Non-pigmented ciliary epithelial cell (primary cell): ENCODE data around the gene KRT83.
"Not testable (repeated sequence)": the region's sequence is repeated elsewhere in the genome, so short reads cannot be mapped to it uniquely, and the experiment has no call there.

ENCODE experiments used
- DNase-seq: peaks from one replicate; pipeline ENCODE4 v3.0.0-alpha.2; 2010; ENCODE audit warnings: low read depth

The KRT83 gene

DNA sequence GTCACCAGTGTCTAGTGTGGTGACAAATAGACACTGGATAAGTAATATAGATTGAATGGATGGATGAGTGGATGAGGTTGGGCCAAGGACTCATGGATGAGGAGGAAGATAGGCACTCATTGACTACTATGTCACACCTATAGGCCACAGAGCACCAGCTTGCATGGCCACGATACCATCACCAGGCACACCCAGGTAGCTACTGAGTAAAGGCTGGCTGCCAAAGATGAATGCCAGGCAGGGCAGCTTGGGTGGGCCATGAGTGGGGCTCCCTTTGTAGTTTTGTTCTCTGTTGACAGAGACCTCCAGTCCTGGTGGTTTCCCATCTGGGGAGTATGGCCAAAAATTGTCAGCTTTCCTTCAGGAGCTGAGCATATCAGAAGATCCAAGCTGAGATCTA, 11.2 kb upstream of the KRT83 start:
- no peak for DNase-seq

GRCh38 chr12:52331833-52332232, 10.6 kb upstream of the KRT83 start:
- no peak for DNase-seq

DNA sequence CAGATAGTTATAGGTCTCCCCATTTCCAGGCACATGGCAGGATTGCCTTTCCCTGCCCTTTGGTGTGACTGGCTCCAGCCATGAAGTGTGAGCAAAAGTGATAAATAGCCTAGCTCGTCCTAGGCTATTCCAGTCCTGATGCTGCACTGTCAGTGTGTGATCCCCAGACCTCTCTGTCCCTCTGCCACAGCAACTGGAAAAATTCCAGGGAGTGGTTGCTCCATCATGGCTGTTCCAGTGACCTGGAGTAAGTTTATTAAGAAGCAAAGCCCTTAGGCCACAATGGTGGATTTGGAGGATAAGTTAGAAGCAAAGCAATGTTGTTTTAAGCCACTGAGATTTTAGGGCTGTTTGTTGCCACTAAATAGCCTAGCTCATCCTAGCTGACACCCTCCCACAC, 9.8 kb upstream of the KRT83 start:
- DNase-seq, result no peak

GRCh38 chr12:52327830-52328500, 6.8 kb upstream of the KRT83 start:
- DNase-seq, result no peak

DNA sequence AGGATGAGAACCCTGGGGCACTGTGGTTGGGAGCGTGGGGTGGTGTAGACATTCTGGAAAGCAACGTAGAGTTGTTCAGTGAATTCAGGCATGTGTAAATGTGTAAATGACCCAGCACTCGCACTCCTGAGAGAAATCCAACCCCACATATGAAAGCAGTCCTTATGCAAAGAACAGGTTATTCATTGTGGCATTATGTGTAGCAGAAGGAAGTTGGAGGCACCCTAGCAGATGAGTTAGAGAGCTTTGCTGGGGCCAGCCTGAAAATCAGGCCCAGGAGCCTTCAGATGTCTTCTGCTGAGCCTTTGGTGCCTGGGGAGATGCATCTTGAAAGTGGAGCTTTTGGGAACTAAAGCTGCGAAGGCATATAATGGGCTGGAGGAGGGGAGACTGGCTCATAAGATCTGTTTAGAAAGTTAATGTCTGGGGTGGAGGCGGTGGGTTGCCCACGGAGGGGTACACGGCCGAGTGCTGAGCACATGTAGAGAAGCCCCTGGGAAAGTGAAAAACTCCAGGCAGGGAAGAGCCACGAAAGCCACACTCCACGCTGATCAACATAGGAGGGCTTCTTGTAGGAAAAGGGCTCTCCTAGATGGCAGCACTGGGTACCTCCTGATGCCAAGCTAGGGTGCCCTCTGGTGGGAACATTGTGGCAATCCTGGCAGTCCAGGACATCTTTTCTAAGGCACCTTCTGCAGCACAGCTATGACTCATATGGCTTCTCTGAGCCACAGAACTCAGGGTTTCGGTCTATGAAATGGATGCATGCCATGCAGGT, 6.0 kb upstream of the KRT83 start:
- DNase-seq, result peak; percentile 71

- no peak for DNase-seq
These were observed 2.9 kb upstream of the KRT83 start for GRCh38 chr12:52324153-52324444.

- no peak for DNase-seq
These were observed 2.4 kb upstream of the KRT83 start for GRCh38 chr12:52323416-52324152.

GRCh38 chr12:52323001-52323400, 1.8 kb upstream of the KRT83 start:
- DNase-seq, result no peak

GRCh38 chr12:52322069-52322468, 871 bp upstream of the KRT83 start:
- DNase-seq, result no peak

DNA sequence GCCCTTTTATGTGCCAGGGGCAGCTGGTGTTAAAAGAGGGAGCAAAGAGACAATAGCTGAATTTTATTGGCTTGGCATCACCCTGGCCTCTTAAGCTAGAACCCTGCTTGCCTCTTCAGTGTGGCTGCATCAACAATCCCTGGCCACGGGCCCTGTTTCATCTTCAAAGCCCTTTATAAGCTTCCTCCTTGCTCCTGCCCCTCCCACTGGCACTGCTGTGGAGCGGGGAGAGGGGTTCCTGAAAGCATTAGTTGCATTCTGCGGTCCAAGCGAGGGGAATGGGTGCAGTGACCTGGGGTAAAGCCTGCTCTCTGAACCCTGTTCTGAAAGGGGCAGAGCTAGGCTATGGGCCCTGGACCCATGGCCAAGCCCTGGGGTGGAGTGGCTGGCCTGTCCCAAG, 220 bp upstream of the KRT83 start:
- DNase-seq, result no peak

GRCh38 chr12:52319097-52319496, 2.1 kb downstream of the KRT83 start:
- DNase-seq, result no peak

GRCh38 chr12:52318241-52318990, 2.8 kb downstream of the KRT83 start:
- DNase-seq, result no peak

GRCh38 chr12:52317468-52318052, 3.6 kb downstream of the KRT83 start:
- no peak for DNase-seq

DNA sequence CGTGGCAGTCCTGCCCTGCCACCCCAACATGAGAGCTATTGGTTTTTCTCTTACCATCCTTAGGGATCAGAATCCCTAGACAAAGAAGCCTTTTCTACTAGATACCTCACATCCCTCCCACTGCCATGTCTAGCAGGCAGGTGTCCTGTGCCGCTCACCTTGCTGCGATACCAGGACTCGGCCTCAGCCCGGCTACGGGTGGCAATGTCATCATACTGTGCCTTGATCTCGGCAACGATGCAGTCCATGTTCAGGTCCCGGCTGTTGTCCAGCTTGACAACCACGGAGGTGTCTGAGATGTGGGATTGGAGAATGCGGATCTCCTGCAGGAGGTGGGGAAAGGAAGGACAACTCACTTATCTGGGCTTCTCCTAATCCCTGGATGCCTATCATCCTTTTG, 4.5 kb downstream of the KRT83 start:
- DNase-seq, result no peak

DNA sequence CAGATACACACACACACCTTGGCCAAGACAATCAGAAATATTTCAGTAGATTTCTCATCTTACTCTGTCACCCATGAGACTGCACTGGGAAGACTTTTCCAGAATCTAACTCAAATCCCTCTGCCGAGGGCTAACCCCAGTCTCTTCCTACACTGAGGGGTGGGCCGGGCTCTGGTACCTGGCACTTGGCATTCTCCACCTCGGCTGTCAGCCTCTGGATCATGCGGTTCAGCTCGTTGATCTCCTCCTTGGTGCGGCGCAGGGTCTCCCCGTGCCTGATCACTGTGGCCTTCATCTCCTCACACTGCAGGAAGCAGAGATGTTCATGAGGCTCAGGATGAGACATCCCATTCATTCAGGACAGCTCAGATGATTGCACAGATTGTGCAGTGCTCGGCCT, 4.9 kb downstream of the KRT83 start:
- DNase-seq, result no peak

GRCh38 chr12:52315721-52316120, 5.5 kb downstream of the KRT83 start:
- DNase-seq, result not testable (repeated sequence)

DNA sequence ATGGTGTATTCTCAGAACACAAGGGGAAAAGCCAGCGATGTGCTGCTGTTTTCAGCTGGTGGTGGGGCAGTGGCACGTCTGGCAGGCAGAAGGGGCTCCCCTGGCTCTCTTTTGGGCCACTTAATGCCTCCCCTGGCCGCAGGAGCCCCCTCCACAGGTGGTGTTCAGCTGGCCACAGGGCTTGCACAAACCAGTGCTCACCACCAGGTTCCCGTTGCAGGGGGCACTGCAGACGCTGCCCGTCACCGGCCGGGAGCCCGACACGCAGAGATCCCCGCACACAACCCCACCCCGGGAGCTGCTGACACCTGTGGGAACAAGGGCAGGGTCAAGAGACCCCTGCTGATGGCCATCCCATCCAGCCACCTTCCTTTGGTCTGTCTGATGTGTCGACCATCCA, 6.7 kb downstream of the KRT83 start:
- DNase-seq, result no peak

DNA sequence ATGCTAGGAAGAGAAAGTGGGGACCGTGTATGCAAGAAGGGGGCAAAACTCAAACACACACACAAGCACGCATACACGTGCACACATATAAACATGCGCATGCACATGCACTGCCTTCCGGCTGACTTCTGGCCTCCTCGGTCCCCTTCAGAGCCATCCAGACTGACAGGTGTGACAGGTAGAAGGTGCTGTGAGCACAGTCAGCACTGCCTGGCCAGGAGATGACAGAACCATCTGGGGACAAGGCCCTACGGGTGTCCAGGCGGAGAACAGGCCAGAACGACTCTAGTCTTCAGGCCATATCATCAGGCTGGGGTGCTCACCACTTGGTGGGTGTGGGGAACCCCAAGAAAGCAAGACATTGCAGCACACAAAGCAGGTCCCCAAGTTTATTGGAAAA, 7.3 kb downstream of the KRT83 start:
- DNase-seq, result no peak

GRCh38 chr12:52313461-52313860, 7.7 kb downstream of the KRT83 start:
- DNase-seq, result no peak

- DNase-seq, result no peak
These were observed 9.1 kb downstream of the KRT83 start for GRCh38 chr12:52312086-52312485.

DNA sequence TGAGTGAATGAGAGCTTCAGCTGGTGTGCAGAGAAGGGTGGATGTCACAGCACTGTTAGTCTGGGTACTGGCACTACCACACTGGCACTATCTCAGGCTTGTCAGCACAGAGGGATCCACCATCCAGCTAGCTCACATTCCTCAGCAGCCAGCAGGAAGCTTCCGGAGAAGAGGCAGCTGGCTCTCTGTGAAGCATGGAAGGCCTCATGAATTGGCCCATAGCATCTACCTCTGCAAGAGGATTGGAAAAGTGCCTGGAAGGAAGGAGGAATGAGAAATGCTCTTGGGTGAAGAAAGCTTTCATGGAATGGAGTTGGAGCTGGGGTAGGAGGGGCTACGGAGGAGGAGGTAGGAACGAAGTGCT, 9.9 kb downstream of the KRT83 start:
- no peak for DNase-seq

DNA sequence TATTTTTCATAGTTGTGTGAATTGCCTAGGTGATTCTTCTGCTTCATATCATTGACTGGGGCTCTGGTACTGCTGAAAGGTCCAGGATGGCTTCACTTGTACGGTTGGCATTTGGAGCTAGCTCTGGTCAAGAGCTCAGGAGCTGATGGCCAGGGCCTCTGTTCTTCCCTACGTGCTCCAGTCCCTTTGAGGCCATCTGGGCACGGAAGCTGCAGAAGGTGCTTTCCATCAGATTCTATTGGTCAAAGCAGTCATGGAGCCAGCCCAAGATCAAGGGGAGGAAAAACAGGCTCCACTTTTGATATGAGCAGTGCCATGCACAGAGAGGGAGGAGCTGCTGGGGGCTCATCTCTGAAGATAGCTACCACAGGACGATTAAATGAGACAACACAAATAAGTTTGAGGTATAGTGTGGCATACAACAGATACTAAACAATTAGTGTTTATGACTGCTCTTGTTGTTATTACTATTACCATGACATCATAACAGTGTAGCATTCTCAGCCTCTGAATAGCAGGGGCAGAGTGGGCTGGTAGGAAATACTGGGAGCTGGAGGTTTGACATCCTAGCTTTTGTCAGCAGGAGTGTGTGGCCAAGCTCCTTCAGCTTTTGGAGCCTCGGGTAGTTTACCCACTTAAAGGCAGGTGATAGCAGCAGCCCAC, 10.4 kb downstream of the KRT83 start:
- no peak for DNase-seq
